Measurements from ENCODE around the gene AZGP1. TPM values are rescaled to one million over a fixed set of nuclear protein-coding genes. Genes with fewer than 3 reads are reported as not detected.

The AZGP1 gene
- total RNA-seq: 87.7 TPM
- long read RNA-seq, transcript AZGP1-201 (4 exons, 1,307 nt): major isoform, 32 of 60 reads
- long read RNA-seq, partial matches to known transcripts: 2 of 60 reads
- long read RNA-seq, other reads (novel, unspliced or antisense): 25 of 60 reads

GRCh38 chr7:99975782-99976521 is at the start of gene AZGP1:
AZGP1 (minus strand) TSS chr7:99976031; CDS start chr7:99976020, 11 bp downstream.
- peak; percentile 73 for ATAC-seq
- DNase-seq: peak; percentile 53
- H3K9me3 ChIP-seq: no peaks in the 10 kb centered on the region
- H3K27me3 ChIP-seq: no peaks in the 10 kb centered on the region
- no peaks in the 10 kb centered on the region for H3K4me1 ChIP-seq
- intact Hi-C loops (cut with DNase I): no loop called here
- no peaks in the 10 kb centered on the region for H3K36me3 ChIP-seq
- no peak within 1 kb of the TSS for H3K27ac ChIP-seq
- TF ChIP-seq CTCF (IDR thresholded peaks at IDR 0.05): no peak
- peak within 1 kb of the TSS; percentile 19 for H3K4me3 ChIP-seq

DNA sequence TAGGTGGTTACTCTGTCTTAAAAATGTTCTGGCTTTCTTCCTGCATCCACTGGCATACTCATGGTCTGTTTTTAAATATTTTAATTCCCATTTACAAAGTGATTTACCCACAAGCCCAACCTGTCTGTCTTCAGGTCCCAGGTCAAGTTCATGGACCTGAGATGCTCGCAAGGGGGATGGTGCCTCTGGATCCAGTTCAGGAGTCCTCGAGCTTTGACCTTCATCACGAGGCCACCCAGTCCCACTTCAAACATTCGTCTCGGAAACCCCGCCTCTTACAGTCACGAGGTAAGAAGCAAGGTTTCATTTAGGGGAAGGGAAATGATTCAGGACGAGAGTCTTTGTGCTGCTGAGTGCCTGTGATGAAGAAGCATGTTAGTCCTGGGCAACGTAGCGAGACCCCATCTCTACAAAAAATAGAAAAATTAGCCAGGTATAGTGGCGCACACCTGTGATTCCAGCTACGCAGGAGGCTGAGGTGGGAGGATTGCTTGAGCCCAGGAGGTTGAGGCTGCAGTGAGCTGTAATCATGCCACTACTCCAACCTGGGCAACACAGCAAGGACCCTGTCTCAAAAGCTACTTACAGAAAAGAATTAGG is 48.3 kb upstream of the AZGP1 start:
- H3K4me3 ChIP-seq: no peak overlapping the region
- ATAC-seq (no peak), DNase-seq (no peak)
- intact Hi-C loops (cut with DNase I): no loop called here
- no peaks in the 10 kb centered on the region for H3K9me3 ChIP-seq
- H3K27me3 ChIP-seq: no peaks in the 10 kb centered on the region
- peaks cover 10% of the 10 kb centered on the region for H3K4me1 ChIP-seq
- H3K36me3 ChIP-seq: peaks cover 58% of the 10 kb centered on the region
- no peak overlapping the region for H3K27ac ChIP-seq
- no peak for TF ChIP-seq CTCF (IDR thresholded peaks at IDR 0.05)

DNA sequence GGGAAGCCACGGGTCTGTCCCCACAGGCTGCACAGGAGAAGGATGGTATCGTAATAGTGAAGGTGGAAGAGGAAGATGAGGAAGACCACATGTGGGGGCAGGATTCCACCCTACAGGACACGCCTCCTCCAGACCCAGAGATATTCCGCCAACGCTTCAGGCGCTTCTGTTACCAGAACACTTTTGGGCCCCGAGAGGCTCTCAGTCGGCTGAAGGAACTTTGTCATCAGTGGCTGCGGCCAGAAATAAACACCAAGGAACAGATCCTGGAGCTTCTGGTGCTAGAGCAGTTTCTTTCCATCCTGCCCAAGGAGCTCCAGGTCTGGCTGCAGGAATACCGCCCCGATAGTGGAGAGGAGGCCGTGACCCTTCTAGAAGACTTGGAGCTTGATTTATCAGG is 47.7 kb upstream of the AZGP1 start:
- Histone ChIP-seq H3K36me3 (peaks cover 53% of the 10 kb centered on the region), H3K4me1 (peaks cover 10% of the 10 kb centered on the region), H3K9me3 (no peaks in the 10 kb centered on the region), H3K27ac (no peak overlapping the region), H3K4me3 (no peak overlapping the region), H3K27me3 (no peaks in the 10 kb centered on the region)
- intact Hi-C loops (cut with DNase I): no loop called here
- no peak for ATAC-seq
- no peak for TF ChIP-seq CTCF (IDR thresholded peaks at IDR 0.05)
- DNase-seq: no peak

DNA sequence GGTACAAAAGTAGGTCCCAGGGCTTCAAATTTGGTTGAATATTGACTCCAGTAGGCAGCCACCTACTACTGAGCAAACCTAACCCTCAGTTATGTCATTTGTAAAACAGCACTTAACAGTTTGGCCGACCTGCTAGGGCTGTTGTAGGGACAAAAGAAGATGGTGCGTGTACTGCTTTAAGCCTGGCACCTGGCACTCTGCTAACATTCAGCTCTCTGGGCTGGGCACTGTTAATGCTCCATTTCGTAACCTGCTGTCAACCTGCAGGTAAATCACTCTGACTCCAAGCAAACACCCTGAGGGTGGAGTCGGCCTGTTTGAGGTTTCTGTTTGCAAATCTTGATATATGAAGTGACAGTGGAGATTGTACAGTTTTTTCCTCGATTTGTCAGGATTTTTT is 46.8 kb upstream of the AZGP1 start:
- DNase-seq: peak; percentile 5
- Histone ChIP-seq H3K27ac (no peak overlapping the region), H3K9me3 (no peaks in the 10 kb centered on the region), H3K36me3 (peaks cover 45% of the 10 kb centered on the region), H3K4me1 (peaks cover 14% of the 10 kb centered on the region), H3K4me3 (no peak overlapping the region), H3K27me3 (no peaks in the 10 kb centered on the region)
- TF ChIP-seq CTCF (IDR thresholded peaks at IDR 0.05): no peak
- peak; percentile 88 for ATAC-seq
- intact Hi-C loops (cut with DNase I): no loop called here

DNA sequence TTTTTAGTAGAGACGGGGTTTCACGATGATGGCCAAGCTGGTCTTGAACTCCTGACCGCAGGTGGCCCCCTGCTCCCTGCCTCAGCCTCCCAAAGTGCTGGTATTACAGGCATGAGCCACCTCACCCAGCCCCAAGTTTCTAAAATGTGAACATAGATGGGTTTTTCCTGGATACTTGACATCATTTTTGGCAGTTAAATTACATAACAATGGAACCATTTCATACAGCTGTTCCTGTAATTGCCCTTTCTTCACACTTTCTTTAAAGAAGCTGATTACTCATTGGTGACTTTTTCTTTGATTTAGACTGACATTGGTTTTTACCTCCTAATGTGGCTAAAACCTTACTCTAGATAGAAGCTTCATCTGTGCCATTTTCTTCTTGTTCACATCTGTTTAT is 45.5 kb upstream of the AZGP1 start:
- Histone ChIP-seq H3K4me1 (peaks cover 27% of the 10 kb centered on the region), H3K27ac (no peak overlapping the region), H3K36me3 (peaks cover 33% of the 10 kb centered on the region), H3K9me3 (no peaks in the 10 kb centered on the region), H3K4me3 (no peak overlapping the region), H3K27me3 (no peaks in the 10 kb centered on the region)
- intact Hi-C loops (cut with DNase I): no loop called here
- DNase-seq (no peak), ATAC-seq (no peak)
- TF ChIP-seq CTCF (IDR thresholded peaks at IDR 0.05): no peak

All from upper lobe of right lung (tissue), 1 donor.